GM18505 (cell line): ENCODE measurements around the gene EML4.
"Not testable (repeated sequence)": the region's sequence is repeated elsewhere in the genome, so short reads cannot be mapped to it uniquely, and the experiment has no call there.

Experiments used
- ATAC-seq: cut with Tn5 transposase; IDR thresholded peaks from one replicate; pipeline ENCODE4 v1.9.1; 2021; ENCODE audit not compliant: unreplicated experiment
- POLR2A ChIP-seq: IDR thresholded peaks from 4 replicates; pipeline ENCODE4 v1.6.1; 2011; ENCODE audit warnings: borderline replicate concordance; ENCODE audit not compliant: insufficient read depth, insufficient read length; ENCODE audit errors: extremely low read depth

Gene EML4

GRCh38 chr2:42368817-42369531 is 199.8 kb downstream of the EML4 start:
- no peak for TF ChIP-seq POLR2A
- no peak for ATAC-seq

- ATAC-seq, result no peak
- TF ChIP-seq POLR2A, result no peak
These were observed 200.5 kb downstream of the EML4 start for GRCh38 chr2:42369532-42370229.

DNA sequence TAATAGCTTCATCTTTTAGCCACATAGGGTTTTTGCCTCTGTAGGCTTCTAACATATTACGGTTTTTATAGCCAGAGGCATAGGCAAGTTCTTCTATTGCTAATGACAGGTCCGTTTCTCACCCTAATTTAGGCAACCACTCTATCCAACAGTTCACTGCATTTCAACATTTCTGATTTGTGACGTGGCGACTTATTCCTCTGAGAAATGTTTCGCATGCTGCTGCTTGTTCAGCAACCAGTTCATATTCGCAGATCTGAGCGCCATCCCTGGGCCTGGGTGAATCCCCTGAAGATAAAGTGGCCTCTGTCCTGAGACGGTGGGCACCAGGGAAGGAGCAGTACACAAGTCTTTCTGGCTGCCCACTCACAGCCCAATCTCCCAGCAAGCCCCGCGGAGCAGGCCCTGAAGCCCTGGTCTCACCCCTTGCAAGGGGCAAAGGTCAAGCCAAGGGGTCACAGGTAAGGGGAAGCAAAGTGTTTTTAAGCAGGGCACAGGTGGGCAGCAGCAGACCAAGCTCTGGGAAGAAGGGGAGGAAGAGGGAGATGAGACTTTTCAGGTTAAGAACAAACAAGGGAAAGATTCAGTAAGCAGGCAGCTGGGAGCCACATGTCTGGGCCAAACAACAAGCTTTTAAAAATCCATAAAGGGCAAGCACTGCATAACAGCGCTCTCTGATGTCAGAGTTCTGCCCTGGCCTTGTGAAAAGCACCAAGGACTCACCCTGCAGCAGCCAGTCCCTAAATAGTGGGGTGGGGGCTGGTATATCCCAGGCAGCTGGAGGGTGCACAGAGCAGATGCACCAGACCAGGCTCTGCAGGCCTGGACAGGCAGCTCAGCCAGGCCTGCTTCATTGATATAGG is 202.7 kb downstream of the EML4 start:
- no peak for ATAC-seq
- no peak for TF ChIP-seq POLR2A

GRCh38 chr2:42372474-42373200 is 203.5 kb downstream of the EML4 start:
- TF ChIP-seq POLR2A, result no peak
- ATAC-seq, result no peak

DNA sequence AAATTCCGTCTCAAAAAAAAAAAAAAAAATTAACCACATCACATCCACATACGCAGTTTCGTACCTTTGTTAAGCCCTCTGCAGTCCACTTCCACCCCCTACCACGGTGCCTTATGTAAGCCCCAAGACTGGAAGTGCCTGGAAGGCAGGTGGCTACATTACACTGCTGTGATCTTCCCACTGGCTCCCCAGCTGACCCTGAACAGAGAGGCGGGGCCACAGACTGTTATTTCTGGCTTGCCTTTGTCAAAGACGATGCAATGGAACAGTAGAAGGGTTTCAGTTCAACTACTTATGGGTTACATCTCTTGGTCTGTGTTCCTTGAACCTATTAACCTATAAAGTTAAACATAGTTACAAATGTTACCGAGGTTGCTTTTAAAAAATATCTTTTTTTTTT is 207.6 kb downstream of the EML4 start:
- TF ChIP-seq POLR2A, result no peak
- no peak for ATAC-seq

GRCh38 chr2:42378415-42378814 is 209.3 kb downstream of the EML4 start:
- no peak for ATAC-seq
- TF ChIP-seq POLR2A, result no peak

- not testable (repeated sequence) for ATAC-seq
These were observed 210.9 kb downstream of the EML4 start for GRCh38 chr2:42380026-42380425.

- no peak for ATAC-seq
- no peak for TF ChIP-seq POLR2A
These were observed 213.0 kb downstream of the EML4 start for GRCh38 chr2:42382144-42382543.
